Right ventricle myocardium inferior (tissue), 1 donor: ENCODE measurements around the gene CFAP45. TPM values are rescaled to one million over a fixed set of nuclear protein-coding genes. Genes with fewer than 3 reads are reported as not detected.
"Not testable (repeated sequence)": the region's sequence is repeated elsewhere in the genome, so short reads cannot be mapped to it uniquely, and the experiment has no call there.

ENCODE experiments used
- ATAC-seq: fragments of 200-7000 bp; cut with Tn5 transposase; one replicate; pipeline ENCODE4 v1.9.1; 2020; ENCODE audit warnings: mild to moderate bottlenecking, moderate library complexity
- DNase-seq: peaks from one replicate; pipeline ENCODE4 v3.0.0; 2021; ENCODE audit errors: missing footprints
- intact Hi-C: fragments of 100-400 bp; cut with DNase I; formaldehyde crosslinking; loops from one replicate; pipeline ENCODE4 v1.11.0; 2022
- total RNA-seq: library from RNA; stranded (reverse); fragmentation: NEBNext Ultra II Directional; extraction: Animal tissue kit (Norgen Biotek cat#: 25700); gene quantifications from one replicate; pipeline ENCODE4 v1.2.1, GENCODE V29; 2021
- donor health status: DM: no; HTN: yes; CAD: no; lungs with severe emphysema.

The CFAP45 gene
- total RNA-seq, 1 donor from 2014 or later, result 1.0 TPM

DNA sequence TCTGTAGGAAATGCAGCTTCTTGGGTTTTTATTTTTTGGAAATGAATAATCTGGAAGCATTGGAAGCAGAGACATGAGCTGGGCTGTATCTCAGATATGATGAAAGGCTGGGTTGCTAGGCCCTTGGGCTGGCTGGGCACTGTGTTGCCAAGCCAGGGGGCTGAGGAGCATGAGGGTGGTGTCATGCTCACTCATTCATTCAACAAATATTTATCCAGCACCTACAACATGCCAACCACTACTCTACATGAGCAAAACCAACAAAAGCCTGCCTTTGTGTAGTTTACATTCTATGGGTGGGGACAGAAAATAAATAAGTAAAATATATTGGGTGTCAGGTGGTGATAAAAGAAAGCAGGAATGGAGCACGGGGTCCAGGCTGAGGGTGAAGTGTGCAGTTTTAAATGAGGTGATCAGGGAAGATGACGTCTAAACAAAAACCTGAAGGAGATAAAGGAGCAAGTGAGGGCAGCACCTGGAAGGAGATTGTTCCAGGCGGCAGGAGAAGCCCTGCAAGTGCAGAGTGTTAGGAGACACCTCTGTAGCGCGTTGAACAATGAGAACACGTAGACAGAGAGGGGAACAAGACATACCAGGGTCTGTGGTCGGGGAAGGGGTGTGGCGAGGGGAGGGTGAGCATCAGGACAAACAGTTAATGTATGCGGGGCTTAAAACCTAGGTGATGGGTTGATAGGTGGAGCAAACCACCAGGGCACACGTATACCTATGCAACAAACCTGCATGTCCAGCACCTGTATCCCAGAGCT, 14.5 kb upstream of the CFAP45 start:
- ATAC-seq (no peak), DNase-seq (no peak)
- intact Hi-C loops, result no loop called here

DNA sequence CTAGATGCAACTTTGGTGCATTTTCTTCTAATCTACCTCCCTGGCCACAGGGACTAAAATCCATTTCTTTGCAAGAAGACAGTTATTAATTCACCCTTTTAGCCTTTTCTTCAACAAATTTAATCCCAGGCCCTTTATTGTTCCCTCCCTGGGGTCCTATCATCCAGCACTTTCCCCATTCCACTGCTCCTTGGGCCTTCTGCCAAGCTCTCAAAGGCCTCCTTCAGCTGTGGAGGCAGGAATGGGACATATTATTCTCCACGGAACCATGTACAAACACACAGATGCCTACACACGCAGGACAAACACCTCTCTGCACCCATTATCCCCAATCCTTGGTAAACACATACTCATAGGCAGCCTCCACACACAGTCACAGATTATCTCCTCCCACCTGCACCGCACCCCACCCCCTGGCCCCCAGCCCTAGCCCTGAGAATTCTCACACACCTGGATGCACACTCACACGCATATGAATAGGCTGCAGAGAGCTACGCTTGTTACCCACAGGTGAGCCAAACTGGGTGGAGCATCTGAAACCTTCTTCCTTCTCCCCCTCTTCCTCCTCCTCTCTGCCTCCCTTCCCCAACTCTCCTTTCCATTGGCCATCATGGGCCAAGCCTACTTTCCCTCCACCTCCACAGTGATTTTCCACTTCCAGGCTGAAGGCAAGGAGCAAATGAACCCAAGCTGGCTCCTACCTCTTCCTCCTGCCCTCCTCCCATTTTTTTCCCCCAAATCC, 13.7 kb upstream of the CFAP45 start:
- no peak for ATAC-seq
- intact Hi-C loops, result no loop called here
- DNase-seq, result no peak

DNA sequence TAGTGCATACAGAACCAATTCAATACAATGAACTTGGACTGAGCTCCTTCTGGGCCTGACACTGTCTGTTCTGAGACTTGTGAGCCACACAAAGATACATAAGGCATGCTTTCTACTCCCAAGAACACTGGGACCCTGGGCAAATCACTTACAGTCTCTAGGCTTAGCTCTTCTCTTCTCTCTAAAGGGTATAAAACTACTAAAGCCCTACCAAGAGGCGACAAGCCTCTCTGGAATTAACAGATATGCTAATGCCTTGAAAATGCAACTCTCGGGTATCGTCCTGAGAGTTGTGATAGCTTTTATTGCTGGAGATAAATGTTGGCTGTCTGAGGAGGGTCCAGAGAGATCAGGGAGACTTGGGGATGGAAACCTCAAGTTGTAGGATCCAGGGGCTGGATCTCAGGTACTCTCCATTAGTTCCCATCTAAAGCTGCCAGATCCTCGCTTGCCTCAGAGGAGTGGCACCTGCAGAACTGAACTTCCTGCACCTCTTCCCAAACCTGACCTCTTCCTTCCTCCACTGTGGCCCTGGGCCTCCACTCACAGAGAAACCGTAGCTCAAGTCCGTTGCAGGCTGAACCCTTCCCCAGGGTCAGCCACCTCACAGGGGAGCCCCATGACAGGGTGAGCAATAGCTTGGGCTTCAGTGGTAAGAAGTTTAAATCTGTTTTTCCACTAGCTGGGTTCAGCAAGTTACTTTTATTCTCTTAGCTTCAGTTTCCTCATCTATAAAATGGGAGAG, 11.5 kb upstream of the CFAP45 start:
- ATAC-seq (no peak), DNase-seq (no peak)
- intact Hi-C loops, result no loop called here

DNA sequence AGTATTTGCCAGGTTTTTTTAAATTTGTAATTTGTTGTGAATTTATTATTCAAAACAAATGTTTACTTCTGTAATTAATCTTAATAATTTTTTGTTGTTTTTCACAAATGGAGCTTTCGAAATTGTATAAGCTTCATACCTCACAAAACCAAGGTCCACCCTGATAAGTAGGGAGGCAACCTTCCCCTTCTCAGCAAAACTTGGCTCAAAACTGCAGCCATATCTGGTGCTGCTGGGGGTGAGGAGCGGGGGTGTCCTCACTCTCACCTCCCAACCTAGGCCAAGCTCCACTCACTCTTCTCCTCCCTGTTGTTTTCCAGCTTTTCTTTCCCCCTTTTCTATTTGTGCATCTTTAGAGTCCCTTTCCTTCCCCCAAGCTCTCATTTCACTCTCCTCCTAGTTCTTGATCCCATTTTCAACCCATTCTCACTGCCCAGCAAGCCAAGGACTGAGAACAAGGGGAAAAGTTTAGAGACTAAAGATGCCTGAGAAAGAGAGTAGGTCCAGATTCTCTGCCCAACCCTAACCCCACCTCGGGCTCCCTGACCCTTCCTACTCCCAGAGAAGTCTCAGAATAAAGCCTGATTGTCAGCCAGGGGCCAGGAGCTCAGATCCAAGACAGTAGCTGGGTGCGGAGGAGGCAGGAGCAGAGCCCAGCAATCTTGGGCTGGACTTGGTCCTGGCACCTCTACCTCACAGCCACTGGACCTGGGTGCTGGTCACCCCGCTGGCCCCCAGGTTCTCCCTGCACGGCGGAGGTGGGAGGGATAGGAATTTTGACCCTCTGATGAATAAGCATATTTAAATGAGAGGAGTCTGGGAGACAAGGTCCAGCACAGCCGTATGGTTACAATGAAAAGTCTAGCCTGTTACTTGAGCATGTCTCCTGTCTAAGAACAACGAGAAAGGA, 8.3 kb upstream of the CFAP45 start:
- intact Hi-C loops, result no loop called here
- DNase-seq (no peak), ATAC-seq (no peak)

DNA sequence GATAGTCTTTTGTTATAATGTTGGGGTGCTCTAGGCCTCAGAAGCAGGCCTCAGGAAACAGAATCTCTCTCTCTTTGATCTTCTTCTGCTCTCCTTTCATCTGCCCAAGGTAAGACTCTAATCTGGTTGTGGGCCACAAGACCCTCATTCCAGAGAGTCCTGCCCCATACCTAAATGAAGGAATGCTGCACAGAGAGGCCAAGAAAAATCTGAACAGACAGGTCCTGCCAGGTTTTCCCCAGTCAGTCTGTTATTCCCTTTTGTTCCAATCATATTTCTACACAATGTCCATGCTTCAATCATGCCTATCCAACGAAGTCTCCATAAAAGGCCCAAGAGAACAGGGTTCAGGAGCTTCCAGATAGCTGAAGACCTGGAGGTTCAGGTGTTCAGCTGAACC, 7.0 kb upstream of the CFAP45 start:
- ATAC-seq (no peak), DNase-seq (no peak)
- intact Hi-C loops, result no loop called here

DNA sequence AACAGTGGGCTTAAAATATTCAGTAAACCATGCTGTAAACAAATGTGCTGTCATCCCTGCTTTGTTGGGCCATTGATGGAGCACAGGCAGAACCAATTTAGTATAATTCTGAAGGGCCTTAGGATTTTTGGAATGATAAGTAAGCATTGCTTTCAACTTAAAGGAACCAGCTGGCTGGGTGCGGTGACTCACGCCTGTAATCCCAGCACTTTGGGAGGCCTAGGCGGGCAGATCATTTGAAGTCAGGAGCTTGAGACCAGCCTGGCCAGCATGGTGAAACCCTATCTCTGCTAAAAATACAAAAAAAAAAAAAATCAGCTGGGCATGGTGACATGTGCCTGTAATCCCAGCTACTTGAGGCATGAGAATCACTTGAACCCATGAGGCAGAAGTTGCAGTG, 4.1 kb upstream of the CFAP45 start:
- intact Hi-C loops, ATAC-seq, DNase-seq: not testable (repeated sequence)

DNA sequence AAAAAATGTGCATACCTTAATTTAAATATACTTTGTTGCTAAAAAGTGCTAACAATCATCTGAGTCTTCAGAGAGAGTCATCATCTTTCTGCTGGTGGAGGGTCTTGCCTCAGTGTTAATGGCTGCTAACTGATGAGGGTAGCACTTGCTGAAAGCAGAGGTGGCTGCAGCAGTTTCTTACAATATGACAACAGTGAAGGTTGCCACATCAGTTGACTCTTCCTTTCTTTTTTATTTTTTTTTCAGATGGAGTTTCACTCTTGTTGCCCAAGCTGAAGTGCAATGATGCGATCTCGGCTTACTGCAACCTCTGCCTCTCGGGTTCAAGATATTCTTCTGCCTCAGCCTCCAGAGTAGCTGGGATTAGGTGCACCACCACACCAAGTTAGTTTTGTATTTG, 2.6 kb upstream of the CFAP45 start:
- DNase-seq (no peak), ATAC-seq (no peak)
- intact Hi-C loops, result no loop called here

DNA sequence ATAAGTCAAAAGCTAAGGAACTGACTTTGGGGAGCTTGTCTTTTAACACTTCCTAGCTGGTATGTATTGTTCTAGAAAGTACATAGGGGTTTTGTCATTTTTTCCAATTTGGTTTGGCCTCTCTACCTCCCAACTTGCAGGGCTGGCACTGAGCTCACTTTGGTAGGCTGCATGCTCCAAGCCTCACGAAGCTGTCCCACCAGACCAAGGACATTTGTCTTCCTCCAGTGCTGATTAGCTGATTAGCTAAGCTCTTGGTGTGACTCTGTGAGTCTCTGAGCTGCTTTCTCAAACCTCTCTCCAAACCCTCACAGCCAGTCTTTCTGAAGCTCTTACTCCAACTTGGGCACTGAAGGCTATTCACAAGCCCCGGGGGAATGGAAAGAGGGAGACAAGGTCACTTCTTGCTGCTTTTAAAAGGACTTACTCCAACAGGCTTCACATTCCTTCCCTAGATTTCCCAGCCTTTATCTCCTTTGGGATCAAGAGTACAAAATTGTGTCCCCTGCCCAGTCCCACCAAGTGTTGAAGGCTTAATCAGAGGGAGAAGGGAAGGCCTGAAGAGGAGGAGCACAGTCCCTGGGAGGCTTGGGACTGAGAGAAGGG, 893 bp upstream of the CFAP45 start:
- DNase-seq (no peak), ATAC-seq (no peak)
- intact Hi-C loops, result no loop called here

DNA sequence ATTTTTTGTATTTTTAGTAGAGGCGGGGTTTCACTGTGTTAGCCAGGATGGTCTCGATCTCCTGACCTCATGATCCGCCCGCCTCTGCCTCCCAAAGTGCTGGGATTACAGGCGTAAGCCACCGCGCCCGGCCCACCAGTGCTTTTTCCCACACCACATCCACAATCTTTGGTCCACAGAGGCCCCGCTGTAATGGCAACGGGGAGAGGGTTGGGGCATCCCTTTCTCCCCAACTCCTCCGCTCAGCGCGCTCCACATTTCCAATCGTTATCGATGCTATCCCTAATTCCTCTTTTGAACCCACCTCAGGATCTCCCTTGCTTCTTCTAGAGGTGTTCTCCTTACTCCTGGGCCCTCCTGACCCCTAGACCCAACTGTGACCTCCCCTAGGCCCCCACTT, 331 bp downstream of the CFAP45 start:
- intact Hi-C loops, ATAC-seq, DNase-seq: not testable (repeated sequence)

DNA sequence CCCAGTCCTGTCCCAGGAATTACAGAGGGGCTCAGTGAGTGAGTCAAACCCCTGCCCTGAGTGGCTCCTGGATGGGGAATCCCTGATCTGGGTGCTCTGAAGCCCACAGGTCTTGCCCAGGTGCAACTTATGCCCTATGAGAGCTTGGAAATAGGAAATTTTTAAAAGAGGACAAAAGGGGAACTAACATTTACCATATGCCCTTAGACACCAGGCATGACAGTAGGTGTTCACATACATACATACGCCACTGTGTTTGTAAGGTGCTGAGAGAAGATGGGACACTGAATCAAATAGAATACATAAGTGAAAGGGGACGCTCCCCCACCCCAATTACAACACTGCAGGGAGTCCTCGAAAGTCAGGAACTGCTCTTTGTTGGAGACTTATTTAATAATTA, 1.4 kb downstream of the CFAP45 start:
- DNase-seq, result no peak
- intact Hi-C loops, result no loop called here
- no peak for ATAC-seq

DNA sequence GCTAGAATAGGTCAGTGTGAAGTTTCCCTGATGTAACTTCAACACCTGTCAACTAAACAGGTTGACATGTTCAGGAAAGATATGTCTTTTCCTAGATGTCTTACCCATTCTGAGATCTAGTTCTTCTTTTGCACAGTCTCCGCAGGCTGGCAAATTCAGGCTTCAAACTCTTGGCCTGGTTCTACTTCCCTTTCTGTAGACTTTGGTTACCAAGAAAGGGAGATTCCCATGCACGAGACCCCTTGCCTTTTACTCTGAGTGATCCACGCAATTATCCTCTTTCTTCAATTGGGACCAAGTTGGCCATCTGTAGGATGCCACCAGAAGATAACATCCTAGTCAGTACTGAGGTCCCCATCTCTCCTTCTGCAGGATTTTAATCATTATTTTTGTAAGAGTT, 2.0 kb downstream of the CFAP45 start:
- intact Hi-C loops, result no loop called here
- no peak for DNase-seq
- no peak for ATAC-seq

DNA sequence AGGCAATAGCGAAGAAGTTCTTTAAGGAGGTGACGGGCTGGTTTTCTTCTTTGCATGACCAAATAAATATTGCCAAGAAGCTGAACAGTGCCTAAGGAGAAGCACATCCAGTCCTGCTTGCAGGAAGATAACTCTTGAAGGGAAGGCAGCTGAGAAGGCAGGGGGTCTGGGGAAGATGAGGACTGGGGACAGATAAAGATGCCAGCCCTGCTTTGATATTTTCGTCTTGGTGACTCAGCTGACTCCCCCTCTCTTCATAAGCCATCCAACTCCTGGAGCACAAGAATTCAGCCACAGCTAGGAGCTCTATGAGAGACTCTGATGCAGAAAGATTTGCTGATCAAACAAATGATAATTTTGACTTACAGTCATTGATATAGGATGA, 3.4 kb downstream of the CFAP45 start:
- intact Hi-C loops, result no loop called here
- DNase-seq (no peak), ATAC-seq (no peak)

DNA sequence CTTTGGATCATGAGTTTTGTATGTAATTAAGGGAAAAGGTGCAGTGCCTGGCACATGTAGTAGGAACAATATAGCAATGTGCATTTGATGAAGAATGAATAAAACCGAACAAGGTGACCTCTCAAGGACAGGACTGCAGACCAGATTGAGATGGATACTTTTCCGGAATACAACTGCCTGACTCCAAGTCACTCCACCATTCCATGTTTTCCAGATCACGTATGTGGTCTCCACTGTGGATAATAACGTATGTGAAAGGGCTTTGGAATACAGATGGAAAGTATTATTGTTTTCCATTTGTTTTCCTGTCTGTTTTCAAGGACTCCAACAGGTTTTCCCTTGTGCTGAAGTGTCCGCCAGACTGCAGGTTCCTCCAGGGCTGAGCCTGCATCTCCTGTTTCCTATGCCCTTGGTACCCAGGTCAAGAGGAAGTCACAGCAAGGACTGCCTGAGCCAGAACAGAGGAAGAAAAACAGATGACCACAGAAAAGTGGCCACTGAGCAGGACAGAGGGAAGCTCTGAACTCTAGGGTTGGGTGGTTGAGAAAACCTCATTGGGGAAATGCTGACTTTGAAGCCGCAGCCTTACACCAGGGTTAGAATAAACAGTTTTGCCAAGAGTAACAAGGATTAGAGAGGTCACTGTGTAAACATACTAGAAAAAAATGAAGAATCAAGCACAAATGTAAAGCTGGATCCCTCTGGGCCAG, 4.0 kb downstream of the CFAP45 start:
- ATAC-seq (peak; percentile 35), DNase-seq (no peak)
- intact Hi-C loops, result no loop called here

DNA sequence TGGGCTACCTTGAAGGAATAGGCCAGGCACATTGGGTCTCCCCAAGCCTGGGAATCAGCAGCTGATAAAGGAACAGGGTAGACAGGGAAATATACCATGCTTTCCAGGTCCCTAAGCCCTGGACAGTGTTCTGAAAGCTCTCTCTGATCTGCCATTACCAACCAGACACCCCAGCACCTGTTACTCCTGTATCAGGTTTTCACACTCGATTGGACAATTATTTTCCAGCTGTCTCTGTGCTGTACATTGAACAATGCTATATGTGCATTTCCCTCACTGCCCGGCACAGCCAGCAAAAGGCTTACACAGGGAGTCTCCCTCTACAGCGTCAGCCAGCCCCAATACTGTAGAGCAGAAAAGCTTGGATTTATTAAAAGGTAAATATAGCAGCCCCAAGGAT, 4.7 kb downstream of the CFAP45 start:
- intact Hi-C loops, result no loop called here
- ATAC-seq, result no peak
- no peak for DNase-seq

DNA sequence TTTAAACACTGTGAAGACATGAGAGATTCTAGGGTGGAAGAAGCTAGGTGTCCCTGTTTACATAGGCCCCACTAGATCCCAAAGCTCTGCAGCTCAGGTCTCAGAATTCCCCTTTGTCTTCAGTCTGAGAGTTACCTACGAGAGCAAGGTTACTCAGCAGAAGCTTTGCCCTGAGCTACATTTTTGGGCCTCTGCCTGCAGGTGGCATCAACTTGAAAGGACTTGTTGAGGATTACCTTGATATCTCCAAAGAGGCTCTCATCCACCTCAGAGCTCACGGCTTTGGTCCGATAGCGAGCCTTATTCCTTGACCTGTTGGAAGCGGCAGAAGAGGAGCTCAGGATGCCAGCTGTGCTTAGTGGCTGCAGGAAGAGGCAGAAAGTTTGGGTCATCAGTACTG, 7.0 kb downstream of the CFAP45 start:
- DNase-seq (no peak), ATAC-seq (no peak)
- intact Hi-C loops, result loop anchor here (5.0 kb wide), 1 partner anchor 34 kb away; the partner anchor contains the start of gene TAGLN2

DNA sequence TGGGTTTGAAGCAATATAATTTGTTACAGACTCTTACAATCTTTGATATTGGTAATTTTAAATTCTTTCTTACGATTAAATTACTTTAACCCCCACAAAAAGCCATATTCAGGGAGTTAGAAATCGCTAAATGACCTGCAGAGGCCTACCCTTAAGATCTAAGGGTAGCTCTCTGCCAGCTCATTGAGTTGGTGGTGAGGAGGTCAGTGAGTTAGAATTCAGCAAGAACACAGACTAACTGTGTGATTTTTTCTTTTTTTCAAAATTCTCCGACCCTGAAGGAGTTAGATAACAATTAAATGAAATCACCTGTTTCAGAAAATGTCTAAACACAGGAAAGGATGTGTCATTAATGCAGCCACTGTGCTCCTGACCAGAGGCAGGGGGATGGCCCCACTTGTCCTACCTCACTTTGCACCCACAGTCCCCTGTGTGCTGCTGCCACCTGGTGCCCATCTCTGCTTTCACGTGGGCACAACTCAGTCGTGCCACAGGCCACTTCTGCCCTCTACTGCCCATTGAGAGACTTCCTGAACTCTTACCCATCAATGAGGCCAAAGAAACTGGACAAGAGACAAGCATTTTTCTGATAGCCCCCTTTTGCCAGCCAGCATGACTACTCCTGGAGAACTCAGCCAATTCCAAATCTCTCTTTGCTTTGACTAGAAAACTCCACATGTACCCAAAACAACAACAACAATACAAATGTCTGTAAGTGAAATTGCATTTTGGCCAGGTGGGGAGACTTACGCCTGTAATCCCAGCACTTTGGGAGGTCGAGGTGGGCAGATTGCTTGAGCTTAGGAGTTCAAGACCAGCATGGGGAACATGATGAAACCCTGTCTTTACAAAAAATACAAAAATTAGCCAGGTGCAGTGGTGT, 8.4 kb downstream of the CFAP45 start:
- ATAC-seq, result peak; percentile 89
- DNase-seq, result peak; percentile 89
- intact Hi-C loops, result loop anchor here (1.0 to 5.0 kb wide), 4 partner anchors 36 to 111 kb away; partner anchors contain the start of genes DUSP23 and TAGLN2

DNA sequence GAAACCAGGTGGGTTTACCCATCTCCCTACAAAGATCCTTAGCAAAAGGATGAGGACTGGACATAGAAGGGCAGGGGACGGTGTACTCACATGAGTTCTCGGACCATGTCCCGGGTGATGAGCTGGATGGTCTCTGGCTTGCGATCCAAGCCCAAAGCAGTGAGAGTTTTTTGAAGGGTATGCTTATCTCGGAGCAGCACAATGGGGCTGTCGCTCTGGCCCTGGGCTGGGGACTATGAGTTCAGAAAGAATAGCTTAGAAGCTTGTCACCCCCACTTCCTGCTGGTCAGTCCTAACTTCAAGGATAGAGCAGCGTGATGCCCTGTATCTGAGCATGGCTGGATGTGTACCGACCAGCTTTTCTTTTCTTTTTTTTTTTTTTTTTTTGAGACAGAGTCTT, 9.6 kb downstream of the CFAP45 start:
- ATAC-seq (no peak), DNase-seq (no peak)
- intact Hi-C loops, result loop anchor here (2.0 to 5.0 kb wide), 2 partner anchors 36 to 37 kb away; partner anchors contain the start of gene TAGLN2
